ENCODE data around the gene PRKG2. TPM values are rescaled to one million over a fixed set of nuclear protein-coding genes. Genes with fewer than 3 reads are reported as not detected.

PRKG2 gene
- total and polyA plus RNA-seq, 10 of the 15 experiments (the other 5 are each of a cell fraction or from before 2014, with no cell fraction given), result not detected

DNA sequence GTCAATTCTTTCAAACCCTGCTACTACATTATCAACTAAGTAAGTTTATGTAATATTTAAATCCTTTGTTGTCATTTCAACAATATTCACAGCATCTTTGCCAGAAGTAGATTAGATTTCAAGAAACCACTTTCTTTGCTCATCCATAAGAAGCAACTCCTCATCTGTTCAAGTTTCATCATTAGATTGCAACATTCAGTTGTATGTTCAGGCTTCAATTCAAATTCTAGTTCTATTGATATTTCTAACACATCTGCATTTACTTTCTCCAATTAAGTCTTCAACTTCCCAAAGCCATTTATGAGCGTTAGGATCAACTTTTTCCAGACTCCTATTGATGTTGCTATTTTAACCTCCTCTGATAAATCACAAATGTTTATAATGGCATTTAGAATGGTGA, 118.5 kb downstream of the PRKG2 start:
- no peak overlapping the region for H2AFZ ChIP-seq (ENCODE audit: control insufficient read depth, low read depth, low read length)
- H4K20me1 ChIP-seq (ENCODE audit: control insufficient read depth, insufficient read depth), result no peaks in the 10 kb centered on the region
- ATAC-seq, result no peak
- intact Hi-C loops (cut with micrococcal nuclease; ENCODE audit: unreplicated experiment), result no loop called here
- H3K36me3 ChIP-seq (ENCODE audit: control insufficient read depth in 2 of 2, insufficient read depth in 2 of 2, low read length in 1 of 2), result no peaks in the 10 kb centered on the region
- RAD21 ChIA-PET (ENCODE audit: unreplicated experiment), result no interaction called here
- H3K27ac ChIP-seq (ENCODE audit: control insufficient read depth, insufficient read depth), result no peak overlapping the region
- H3K4me1 ChIP-seq (ENCODE audit: control insufficient read depth, insufficient read depth, low read length), result no peaks in the 10 kb centered on the region
- H3K9ac ChIP-seq (ENCODE audit: control insufficient read depth, insufficient read depth, low read length), result no peak overlapping the region
- TF ChIP-seq SP1 (IDR thresholded peaks at IDR 0.05; ENCODE audit: low read depth, low read length) (no peak), SMC3 (IDR thresholded peaks at IDR 0.05; ENCODE audit: borderline replicate concordance, low read length) (no peak), IRF4 (IDR thresholded peaks at IDR 0.05; ENCODE audit: low read depth, low read length) (no peak), SUZ12 (IDR thresholded peaks at IDR 0.05; ENCODE audit: unreplicated experiment) (no peak), RAD51 (IDR thresholded peaks at IDR 0.05) (no peak), LARP7 (IDR thresholded peaks at IDR 0.05) (no peak), YY1 (IDR thresholded peaks at IDR 0.05; ENCODE audit: low read depth, low read length) (no peak)
- TF ChIP-seq, protein P1, sequence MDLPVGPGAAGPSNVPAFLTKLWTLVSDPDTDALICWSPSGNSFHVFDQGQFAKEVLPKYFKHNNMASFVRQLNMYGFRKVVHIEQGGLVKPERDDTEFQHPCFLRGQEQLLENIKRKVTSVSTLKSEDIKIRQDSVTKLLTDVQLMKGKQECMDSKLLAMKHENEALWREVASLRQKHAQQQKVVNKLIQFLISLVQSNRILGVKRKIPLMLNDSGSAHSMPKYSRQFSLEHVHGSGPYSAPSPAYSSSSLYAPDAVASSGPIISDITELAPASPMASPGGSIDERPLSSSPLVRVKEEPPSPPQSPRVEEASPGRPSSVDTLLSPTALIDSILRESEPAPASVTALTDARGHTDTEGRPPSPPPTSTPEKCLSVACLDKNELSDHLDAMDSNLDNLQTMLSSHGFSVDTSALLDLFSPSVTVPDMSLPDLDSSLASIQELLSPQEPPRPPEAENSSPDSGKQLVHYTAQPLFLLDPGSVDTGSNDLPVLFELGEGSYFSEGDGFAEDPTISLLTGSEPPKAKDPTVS (IDR thresholded peaks at IDR 0.05; ENCODE audit: low read depth, low read length), result no peak
- POLR2A ChIA-PET, result no interaction called here
- 0% methylated on average over 1 of the region's 1 CpG for WGBS (ENCODE audit: insufficient coverage, insufficient replicate concordance, low lambda C conversion rate, missing lambda C conversion rate)
- no peaks in the 10 kb centered on the region for H3K9me3 ChIP-seq (replicated peaks; ENCODE audit: control insufficient read depth, insufficient read depth, low read length)
- CTCF ChIA-PET, result no interaction called here
- SMC1A ChIA-PET (ENCODE audit: uncharacterized antibody, unreplicated experiment), result interaction anchor here (1.2 to 1.9 kb wide), 2 partner anchors 9 to 13 kb away, joined by 3 to 5 read pairs; no protein-coding TSS in a partner anchor
- no peaks in the 10 kb centered on the region; a peak in 1 of 4 replicates for H3K27me3 ChIP-seq (replicated peaks in 1 of 2; ENCODE audit: control insufficient read depth in 2 of 2, insufficient read depth in 2 of 2, low read length in 1 of 2)
- no peaks in the 10 kb centered on the region for H3K79me2 ChIP-seq (ENCODE audit: control insufficient read depth, insufficient read depth, low read length)
- in situ Hi-C loops (cut with MboI), result no loop called here
- no peak for DNase-seq (ENCODE audit: low read depth, low spot score)
- no peak for FAIRE-seq
- H3K4me3 ChIP-seq, result no peak overlapping the region
- BruUV-seq (replicated peaks), result no TSS peak
- H3K4me2 ChIP-seq (ENCODE audit: control insufficient read depth, insufficient read depth), result no peak overlapping the region

DNA sequence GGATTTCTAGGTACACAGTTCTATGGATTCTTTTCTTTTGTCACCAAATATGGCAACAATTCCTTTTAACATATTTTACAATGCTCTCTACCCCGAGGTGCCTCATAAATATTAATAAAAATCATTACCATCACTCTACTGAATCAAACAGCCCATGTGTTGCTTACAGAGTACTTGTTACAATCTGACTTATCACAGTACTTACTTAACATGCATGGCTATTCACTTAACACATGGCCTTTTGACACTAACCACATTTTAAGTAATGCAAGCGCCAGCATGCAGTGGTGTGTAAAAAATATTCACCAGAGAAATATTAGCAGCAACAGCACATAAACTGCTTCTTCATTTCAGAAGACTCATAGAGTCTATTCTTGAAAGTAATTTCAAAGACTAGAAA, 119.6 kb downstream of the PRKG2 start:
- no peaks in the 10 kb centered on the region for H3K4me1 ChIP-seq (ENCODE audit: control insufficient read depth, insufficient read depth, low read length)
- no peak for FAIRE-seq
- no peak overlapping the region for H3K27ac ChIP-seq (ENCODE audit: control insufficient read depth, insufficient read depth)
- no peak overlapping the region for H3K9ac ChIP-seq (ENCODE audit: control insufficient read depth, insufficient read depth, low read length)
- intact Hi-C loops (cut with micrococcal nuclease; ENCODE audit: unreplicated experiment) (no loop called here), in situ Hi-C loops (cut with MboI) (no loop called here)
- ChIA-PET POLR2A (no interaction called here), SMC1A (ENCODE audit: uncharacterized antibody, unreplicated experiment) (interaction anchor here (1.2 kb wide), 1 partner anchor 11 kb away, joined by 4 read pairs; no protein-coding TSS in a partner anchor), CTCF (no interaction called here), RAD21 (ENCODE audit: unreplicated experiment) (no interaction called here)
- ATAC-seq, result no peak
- TF ChIP-seq LARP7 (IDR thresholded peaks at IDR 0.05) (no peak), SIX5 (IDR thresholded peaks at IDR 0.05; ENCODE audit: low read depth, low read length, severe bottlenecking) (no peak), IKZF2 (IDR thresholded peaks at IDR 0.05) (no peak), BHLHE40 (IDR thresholded peaks at IDR 0.05; ENCODE audit: borderline replicate concordance in 1 of 2, low read depth in 2 of 2, low read length in 1 of 2) (no peak), ZBED1 (IDR thresholded peaks at IDR 0.05; ENCODE audit: borderline replicate concordance) (no peak), ZSCAN29 (IDR thresholded peaks at IDR 0.05) (no peak), YBX1 (IDR thresholded peaks at IDR 0.05) (no peak), IKZF1 (conservative IDR thresholded peaks at IDR 0.05) (no peak), CHD2 (IDR thresholded peaks at IDR 0.05; ENCODE audit: borderline replicate concordance, low read depth, low read length) (no peak), FOXK2 (IDR thresholded peaks at IDR 0.05) (no peak), ESRRA (IDR thresholded peaks at IDR 0.05; ENCODE audit: low read length) (no peak), PAX5 (IDR thresholded peaks at IDR 0.05; ENCODE audit: borderline replicate concordance, low read depth, low read length) (no peak), MYC (IDR thresholded peaks at IDR 0.05; ENCODE audit: insufficient read depth, insufficient read length, insufficient replicate concordance, low read length, severe bottlenecking) (no peak)
- 0% methylated on average over 2 of the region's 2 CpGs for WGBS (ENCODE audit: insufficient coverage, insufficient replicate concordance, low lambda C conversion rate, missing lambda C conversion rate)
- no peak overlapping the region for H2AFZ ChIP-seq (ENCODE audit: control insufficient read depth, low read depth, low read length)
- no peak overlapping the region for H3K4me3 ChIP-seq
- H3K79me2 ChIP-seq (ENCODE audit: control insufficient read depth, insufficient read depth, low read length), result no peaks in the 10 kb centered on the region
- DNase-seq (ENCODE audit: low read depth, low spot score), result no peak
- H3K4me2 ChIP-seq (ENCODE audit: control insufficient read depth, insufficient read depth), result no peak overlapping the region
- H3K27me3 ChIP-seq (replicated peaks in 1 of 2; ENCODE audit: control insufficient read depth in 2 of 2, insufficient read depth in 2 of 2, low read length in 1 of 2), result no peaks in the 10 kb centered on the region; a peak in 1 of 4 replicates
- H4K20me1 ChIP-seq (ENCODE audit: control insufficient read depth, insufficient read depth), result no peaks in the 10 kb centered on the region
- BruUV-seq (replicated peaks), result no TSS peak
- H3K9me3 ChIP-seq (replicated peaks; ENCODE audit: control insufficient read depth, insufficient read depth, low read length), result no peaks in the 10 kb centered on the region
- no peaks in the 10 kb centered on the region for H3K36me3 ChIP-seq (ENCODE audit: control insufficient read depth in 2 of 2, insufficient read depth in 2 of 2, low read length in 1 of 2)
